GM19240 (cell line): Measurements from ENCODE around the gene MAP4K1.
A peak's percentile ranks its signal among the peaks of the same experiment; 100 is the strongest.
"Not testable (repeated sequence)": the region's sequence is repeated elsewhere in the genome, so short reads cannot be mapped to it uniquely, and the experiment has no call there.

Source experiments
- DNase-seq: peaks from one replicate; pipeline ENCODE4 v3.0.0; 2011; ENCODE audit warnings: low spot score; ENCODE audit not compliant: insufficient read length

MAP4K1 gene

DNA sequence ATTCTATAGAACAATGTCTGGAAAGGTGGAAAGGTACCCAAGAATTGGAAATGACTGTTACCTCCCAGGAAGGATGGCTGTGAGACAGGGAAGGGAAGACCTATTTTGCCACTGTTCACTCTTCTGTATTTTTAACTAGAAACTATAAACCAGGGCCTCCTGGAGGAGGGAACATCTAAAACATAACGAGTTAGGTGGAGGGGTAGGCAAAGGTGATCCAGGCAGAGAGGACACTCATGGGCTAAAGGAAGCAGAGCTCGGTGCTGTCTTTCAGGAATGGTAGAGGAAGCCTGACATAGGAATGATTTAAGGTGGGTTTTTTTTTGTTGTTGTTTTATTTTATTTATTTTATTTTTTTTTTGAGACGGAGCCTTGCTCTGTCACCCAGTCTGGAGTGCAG, 7.1 kb upstream of the MAP4K1 start:
- no peak for DNase-seq

GRCh38 chr19:38619361-38620174, 1.8 kb upstream of the MAP4K1 start:
- DNase-seq: no peak

DNA sequence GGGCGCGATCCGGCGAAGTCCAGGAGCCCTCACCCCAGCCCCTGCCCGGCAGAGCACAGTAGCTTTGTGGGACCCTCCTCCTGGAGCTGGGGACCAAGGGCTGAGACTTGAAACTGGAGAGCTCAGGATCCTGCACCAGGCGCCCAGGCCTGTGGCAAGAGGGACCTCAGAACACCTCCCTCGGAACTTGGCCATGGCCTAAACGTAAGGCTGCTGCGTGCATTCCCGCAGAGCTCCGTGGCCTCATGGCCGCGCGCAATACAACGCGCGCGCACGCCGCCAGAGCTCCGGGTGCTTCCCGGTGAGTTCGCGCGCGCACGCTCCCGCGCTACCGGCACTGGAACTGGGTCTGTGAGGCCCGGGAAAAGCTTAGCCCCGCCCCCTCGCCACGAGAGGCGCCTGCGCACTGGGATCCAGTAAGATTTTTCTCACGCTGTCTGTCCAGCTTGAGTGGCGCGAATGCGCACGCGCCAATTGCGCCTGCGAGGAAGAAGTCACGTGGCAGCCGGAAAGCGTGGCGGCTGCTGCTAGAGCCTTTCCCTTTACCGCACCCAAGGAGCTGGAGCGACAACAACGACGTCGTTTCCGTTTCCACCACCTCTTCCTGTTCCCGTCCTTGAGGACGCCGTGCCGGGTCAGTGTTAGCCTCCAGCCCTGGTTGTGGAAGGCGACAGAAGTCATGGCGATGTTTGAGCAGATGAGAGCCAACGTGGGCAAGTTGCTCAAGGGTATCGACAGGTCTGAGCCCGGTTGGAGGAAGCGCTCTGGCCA, 1.0 kb upstream of the MAP4K1 start, which contains the start of gene EIF3K:
TSS of gene EIF3K (plus strand) at position 599 of the 771 bp plus-strand sequence. CDS start at position 680, 81 bp downstream.
- DNase-seq: peak; percentile 97

GRCh38 chr19:38617283-38617763, 430 bp downstream of the MAP4K1 start:
- no peak for DNase-seq

DNA sequence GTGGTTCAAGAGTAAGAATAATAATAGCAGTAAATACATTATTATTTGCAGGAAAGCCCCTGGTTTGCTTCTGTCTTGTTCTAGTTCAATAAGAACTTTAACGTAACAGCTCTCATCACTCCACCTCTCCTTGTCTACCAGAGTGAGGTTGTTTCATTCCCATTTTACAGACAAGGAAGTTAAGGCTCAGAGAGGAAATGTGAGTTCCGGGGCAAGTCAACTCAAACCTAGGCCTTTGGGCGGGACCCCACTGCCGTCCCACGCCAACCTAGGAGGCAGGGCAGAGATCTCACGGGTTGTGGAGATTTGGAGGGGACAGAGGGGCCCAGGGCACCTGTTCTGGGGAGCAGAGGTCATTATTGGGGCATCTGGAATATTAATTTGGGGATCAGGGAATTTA, 1.5 kb downstream of the MAP4K1 start:
- no peak for DNase-seq

DNA sequence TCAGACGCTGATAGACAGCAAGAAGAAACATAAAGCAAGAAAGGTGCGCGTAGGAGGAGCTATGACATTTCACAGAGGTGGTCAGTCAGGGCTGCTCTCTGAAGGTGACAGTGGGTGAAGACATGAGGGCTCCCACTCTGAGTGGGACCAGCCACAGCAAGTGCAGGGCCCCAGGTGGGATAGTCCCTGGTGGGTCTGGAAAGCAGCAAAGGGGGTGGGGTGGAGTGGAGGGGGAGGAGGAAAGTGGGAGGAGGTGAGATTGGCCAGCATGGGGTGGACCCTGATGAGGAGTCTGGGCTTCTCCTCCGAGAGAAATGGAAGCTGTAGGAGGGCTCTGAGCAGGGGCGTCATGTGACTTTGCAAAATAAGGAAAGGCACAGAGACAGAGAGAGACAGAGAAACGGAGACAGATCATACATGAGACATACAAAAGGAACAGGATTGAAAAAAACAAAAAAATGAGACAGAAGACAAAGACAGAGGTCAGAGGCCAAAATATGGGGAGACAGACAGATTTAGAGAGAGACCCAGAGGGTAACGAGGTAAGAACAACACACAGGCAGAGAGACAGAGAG, 2.7 kb downstream of the MAP4K1 start:
- no peak for DNase-seq

GRCh38 chr19:38614289-38614688, 3.5 kb downstream of the MAP4K1 start:
- DNase-seq: no peak

- DNase-seq: no peak
Measured at GRCh38 chr19:38606131-38606530, 11.6 kb downstream of the MAP4K1 start.

- not testable (repeated sequence) for DNase-seq
Measured at GRCh38 chr19:38602856-38603255, 14.9 kb downstream of the MAP4K1 start.

- DNase-seq: no peak
Measured at GRCh38 chr19:38599722-38600121, 18.0 kb downstream of the MAP4K1 start.

GRCh38 chr19:38597075-38597474, 20.7 kb downstream of the MAP4K1 start:
- no peak for DNase-seq

DNA sequence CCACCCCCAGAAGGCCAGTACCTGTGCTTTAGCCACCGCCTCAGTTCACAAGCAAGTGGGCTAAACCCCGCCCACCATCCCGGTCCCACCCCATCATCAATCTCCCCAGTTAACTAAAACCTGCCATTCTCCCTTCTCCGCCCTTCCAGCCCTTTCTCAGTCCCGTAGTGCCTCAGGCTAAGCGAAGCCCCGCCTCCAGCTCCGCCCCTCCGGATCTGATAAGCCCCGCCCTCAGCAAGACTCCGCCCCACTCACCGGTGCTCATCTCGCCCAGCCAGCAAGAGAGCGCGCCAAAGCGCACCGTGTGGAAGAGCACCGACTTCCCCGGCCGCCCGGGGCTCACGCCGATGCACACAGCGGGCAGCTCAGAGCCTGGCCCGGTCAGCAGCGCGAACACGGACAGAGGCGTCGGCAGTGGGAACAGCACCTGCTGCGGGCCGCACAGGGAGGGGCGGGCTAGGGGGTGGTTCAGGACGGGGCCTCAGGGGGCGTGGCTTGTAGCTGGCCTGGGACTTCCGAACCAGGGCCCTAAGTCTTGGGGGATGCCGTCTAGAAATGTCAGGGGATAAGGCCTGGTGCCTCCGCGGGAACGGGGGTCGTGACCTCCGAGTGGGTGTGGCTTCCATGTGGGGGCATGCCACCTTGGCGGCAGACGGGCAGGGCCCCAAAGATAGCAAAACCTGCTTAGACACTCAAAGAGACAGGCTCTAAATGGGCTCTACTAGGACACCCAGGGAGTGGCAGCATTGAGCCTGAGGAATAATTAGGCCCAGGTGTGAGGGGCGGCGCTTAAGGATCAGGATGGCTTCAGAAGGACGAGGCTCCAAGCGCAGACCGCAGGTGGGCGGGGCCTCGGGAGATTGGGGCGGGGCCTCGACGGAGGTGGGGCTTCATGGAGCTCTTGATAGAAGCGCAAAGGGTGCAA, 21.4 kb downstream of the MAP4K1 start:
- no peak for DNase-seq

GRCh38 chr19:38592940-38593339, 24.8 kb downstream of the MAP4K1 start:
- DNase-seq: no peak

DNA sequence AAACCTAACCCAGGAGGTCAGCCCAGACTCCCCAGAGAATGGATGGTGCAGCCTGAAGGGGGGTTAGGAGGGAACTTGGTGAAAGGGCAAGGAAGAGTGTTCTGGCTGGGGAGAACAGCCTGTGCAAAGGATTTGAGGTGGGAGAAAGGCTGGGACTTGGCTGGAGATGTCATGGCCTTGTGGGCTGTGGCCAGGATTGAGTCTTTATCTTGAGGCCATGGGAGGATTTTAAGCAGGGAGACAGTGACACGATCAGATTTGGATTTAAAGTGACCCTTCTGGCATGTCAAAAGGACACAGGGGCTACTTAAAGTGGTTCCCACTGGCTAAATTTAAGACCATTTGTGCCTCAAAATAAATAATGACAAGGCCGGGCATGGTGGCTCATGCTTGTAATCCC, 29.7 kb downstream of the MAP4K1 start:
- DNase-seq: no peak

DNA sequence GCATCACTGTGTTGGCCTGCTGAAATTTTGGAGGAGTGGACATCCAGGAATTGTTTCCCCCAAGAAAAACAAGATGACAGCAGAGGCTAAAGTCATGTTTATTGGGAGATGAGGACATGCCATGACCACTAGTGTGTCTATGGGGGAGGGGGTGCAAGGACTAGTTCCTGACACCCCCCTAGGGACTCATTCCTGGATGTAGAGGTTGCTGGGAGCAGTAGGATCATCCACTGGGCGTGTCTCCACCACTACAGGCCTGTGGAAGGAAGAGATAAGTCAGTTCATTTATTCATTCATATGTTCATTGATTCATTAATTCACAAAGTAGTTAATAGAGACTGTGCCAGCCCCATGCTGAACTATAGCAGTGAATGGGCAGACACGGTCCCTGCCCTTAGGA, 30.2 kb downstream of the MAP4K1 start:
- DNase-seq: no peak

- DNase-seq: no peak
Measured at GRCh38 chr19:38583985-38584305, 33.8 kb downstream of the MAP4K1 start.

DNA sequence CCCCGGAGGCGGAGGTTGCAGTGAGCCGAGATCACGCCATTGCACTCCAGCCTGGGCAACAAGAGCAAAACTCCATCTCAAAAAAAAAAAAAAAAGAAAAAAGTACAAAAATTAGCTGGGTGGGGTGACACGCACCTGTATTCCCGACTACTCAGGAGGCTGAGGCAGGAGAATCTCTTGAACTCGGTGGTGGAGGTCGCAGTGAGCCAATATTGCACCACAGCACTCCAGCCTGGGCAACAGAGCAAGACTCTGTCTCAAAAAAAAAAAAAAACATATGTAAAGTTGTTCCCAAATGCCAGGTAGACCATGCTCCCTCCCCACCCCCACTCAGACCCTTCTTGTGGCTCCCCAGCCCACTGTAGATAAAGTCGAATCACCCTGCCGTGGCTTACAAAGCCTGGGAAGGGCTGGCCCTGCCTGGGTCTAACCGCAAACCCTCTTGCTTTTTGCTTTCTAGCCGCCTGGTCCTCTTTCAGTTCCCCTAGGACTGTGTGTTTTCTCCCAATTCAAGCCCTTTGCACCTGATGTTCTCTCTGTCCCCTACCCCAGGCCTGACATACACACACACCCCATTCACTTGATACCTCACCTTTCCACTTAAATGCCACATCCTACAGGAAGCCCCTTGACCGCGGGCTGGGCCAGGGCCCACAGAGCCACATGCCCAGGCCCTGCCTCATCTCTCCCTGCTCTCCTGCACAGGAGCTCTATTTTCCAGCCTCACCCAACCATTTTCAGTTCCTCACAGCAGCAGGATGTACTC, 34.4 kb downstream of the MAP4K1 start:
- DNase-seq: peak; percentile 77

- DNase-seq: no peak
Measured at GRCh38 chr19:38580080-38580479, 37.7 kb downstream of the MAP4K1 start.

DNA sequence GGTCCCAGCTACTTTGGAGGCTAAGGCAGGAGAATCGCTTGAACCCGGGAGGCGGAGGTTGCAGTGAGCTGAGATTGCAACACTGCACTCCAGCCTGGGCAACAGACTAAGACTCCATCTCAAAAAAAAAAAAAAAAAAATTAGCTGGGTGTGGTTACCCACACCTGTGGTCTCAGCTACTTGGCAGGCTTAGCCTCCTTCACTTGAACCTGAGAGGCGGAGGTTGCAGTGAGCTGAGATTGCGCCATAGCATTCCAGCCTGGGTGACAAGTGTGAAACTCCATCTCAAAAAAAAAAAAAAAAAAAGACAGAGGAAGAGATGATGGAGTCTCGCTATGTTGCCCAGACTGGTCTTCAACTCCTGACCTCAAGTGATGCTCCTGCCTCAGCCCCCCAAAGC, 38.4 kb downstream of the MAP4K1 start:
- DNase-seq: not testable (repeated sequence)

DNA sequence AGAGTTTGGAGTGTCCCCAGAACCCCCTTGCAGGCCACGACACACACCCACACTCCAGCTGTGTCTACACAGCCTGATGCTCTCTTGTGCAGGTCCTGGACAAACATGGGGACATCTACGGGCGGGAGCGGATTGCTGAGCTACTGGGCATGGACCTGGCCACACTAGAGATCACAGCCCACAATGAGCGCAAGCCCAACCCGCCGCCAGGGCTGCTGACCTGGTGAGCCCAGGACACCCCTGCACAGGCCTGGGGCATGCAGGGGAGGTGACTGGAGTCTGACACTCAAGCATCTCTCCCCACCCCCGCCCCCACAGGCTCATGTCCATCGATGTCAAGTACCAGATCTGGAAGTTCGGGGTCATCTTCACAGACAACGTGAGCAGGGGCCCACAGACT, 39.9 kb downstream of the MAP4K1 start:
- no peak for DNase-seq
